Measurements from ENCODE around the gene SUSD6.
A peak's percentile ranks its signal among the peaks of the same experiment; 100 is the strongest.

SUSD6 gene

GRCh38 chr14:69674546-69675244, 63.3 kb downstream of the SUSD6 start:
- no peak for DNase-seq

- DNase-seq = no peak
Measured at GRCh38 chr14:69675245-69675583, 63.8 kb downstream of the SUSD6 start.

GRCh38 chr14:69675877-69676416, 64.6 kb downstream of the SUSD6 start:
- no peak for DNase-seq

GRCh38 chr14:69676723-69677122, 65.3 kb downstream of the SUSD6 start:
- no peak for DNase-seq

GRCh38 chr14:69680297-69680696, 68.9 kb downstream of the SUSD6 start:
- no peak for DNase-seq

GRCh38 chr14:69682136-69682535, 70.7 kb downstream of the SUSD6 start:
- DNase-seq = no peak

GRCh38 chr14:69682621-69683263, 71.3 kb downstream of the SUSD6 start:
- no peak for DNase-seq

GRCh38 chr14:69683971-69684370, 72.6 kb downstream of the SUSD6 start:
- no peak for DNase-seq

GRCh38 chr14:69684461-69685217, 73.2 kb downstream of the SUSD6 start:
- no peak for DNase-seq

- no peak for DNase-seq
Measured at GRCh38 chr14:69685218-69685616, 73.8 kb downstream of the SUSD6 start.

GRCh38 chr14:69685716-69686115, 74.3 kb downstream of the SUSD6 start:
- peak; percentile 70 for DNase-seq

- no peak for DNase-seq
Measured at GRCh38 chr14:69687606-69688298, 76.4 kb downstream of the SUSD6 start.

GRCh38 chr14:69688299-69688649, 76.9 kb downstream of the SUSD6 start:
- no peak for DNase-seq

GRCh38 chr14:69690042-69690441, 78.6 kb downstream of the SUSD6 start:
- DNase-seq = no peak

- no peak for DNase-seq
Measured at GRCh38 chr14:69692594-69692993, 81.2 kb downstream of the SUSD6 start.

GRCh38 chr14:69693145-69693544, 81.7 kb downstream of the SUSD6 start:
- DNase-seq = no peak

GRCh38 chr14:69693801-69694729, 82.7 kb downstream of the SUSD6 start:
- no peak for DNase-seq

GRCh38 chr14:69694730-69695281, 83.4 kb downstream of the SUSD6 start:
- DNase-seq = no peak

GRCh38 chr14:69695322-69696203, 84.2 kb downstream of the SUSD6 start:
- DNase-seq = no peak

GRCh38 chr14:69696204-69696527, 84.8 kb downstream of the SUSD6 start:
- no peak for DNase-seq
